ENCODE measurements around the gene PTPRT. TPM values are rescaled to one million over a fixed set of nuclear protein-coding genes. Genes with fewer than 3 reads are reported as not detected.

Gene PTPRT
- total RNA-seq, 1 donor from 2014 or later: not detected

DNA sequence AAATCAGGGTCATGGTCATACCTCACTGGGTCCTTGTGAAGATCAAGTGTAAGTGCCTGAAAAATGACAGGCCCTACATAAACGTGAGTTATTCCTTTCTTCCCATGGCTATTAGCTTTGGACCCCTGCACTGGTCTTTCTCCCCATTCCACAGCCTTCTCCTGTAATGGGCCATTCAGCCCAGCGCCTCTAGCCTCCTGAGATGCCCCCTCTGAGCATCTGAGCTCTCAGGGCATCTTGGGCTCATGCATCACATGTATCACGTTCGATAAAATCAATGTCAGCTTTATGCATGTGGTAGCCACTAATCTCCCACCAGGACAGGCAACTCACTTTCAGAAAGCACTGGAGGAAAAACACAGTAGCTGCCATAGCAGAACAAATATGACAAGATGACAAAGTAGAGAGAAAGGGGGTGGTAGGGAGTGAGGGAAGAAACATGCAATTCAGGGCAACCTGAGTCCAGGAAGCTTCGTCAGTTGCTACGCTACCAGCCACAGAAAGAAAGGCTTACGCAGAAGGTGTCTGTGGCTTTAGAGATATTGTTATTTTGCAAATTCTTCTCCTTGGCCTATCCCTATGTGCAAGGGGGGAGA is 498.8 kb downstream of the PTPRT start:
- no peaks in the 10 kb centered on the region for H3K9me3 ChIP-seq
- no peaks in the 10 kb centered on the region for H3K36me3 ChIP-seq
- TF ChIP-seq, protein P1, sequence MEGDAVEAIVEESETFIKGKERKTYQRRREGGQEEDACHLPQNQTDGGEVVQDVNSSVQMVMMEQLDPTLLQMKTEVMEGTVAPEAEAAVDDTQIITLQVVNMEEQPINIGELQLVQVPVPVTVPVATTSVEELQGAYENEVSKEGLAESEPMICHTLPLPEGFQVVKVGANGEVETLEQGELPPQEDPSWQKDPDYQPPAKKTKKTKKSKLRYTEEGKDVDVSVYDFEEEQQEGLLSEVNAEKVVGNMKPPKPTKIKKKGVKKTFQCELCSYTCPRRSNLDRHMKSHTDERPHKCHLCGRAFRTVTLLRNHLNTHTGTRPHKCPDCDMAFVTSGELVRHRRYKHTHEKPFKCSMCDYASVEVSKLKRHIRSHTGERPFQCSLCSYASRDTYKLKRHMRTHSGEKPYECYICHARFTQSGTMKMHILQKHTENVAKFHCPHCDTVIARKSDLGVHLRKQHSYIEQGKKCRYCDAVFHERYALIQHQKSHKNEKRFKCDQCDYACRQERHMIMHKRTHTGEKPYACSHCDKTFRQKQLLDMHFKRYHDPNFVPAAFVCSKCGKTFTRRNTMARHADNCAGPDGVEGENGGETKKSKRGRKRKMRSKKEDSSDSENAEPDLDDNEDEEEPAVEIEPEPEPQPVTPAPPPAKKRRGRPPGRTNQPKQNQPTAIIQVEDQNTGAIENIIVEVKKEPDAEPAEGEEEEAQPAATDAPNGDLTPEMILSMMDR (IDR thresholded peaks at IDR 0.05): no peak
- H3K4me1 ChIP-seq: no peaks in the 10 kb centered on the region
- H3K27me3 ChIP-seq: no peaks in the 10 kb centered on the region
- no peak overlapping the region for H3K4me3 ChIP-seq
- H3K27ac ChIP-seq: no peak overlapping the region
- DNase-seq (ENCODE audit: extremely low spot score in 2 of 2): no peak
- intact Hi-C loops (cut with DNase I): no loop called here

DNA sequence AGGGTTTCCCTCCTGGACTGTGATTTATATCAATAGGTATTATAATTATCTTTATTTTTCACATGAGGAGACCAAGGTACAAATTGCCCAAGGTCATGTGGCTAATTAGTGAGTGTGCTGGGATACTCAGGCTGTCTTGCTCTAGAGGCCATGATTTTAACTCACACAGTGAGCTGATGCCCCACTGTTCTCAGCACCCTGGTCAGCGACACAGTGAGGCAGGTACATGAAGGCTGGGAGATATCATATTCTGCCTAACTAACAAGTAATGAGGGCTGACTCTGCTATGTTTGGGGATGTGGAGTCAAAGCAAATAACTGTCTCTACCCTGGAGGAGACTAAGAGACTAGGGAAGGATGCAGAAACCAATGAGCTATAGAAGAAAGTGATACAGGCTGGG is 501.1 kb downstream of the PTPRT start:
- Histone ChIP-seq H3K27me3 (no peaks in the 10 kb centered on the region), H3K4me1 (no peaks in the 10 kb centered on the region), H3K36me3 (no peaks in the 10 kb centered on the region), H3K27ac (no peak overlapping the region), H3K4me3 (no peak overlapping the region), H3K9me3 (no peaks in the 10 kb centered on the region)
- no peak for DNase-seq (ENCODE audit: extremely low spot score in 2 of 2)
- intact Hi-C loops (cut with DNase I): no loop called here
- TF ChIP-seq, protein P1 (IDR thresholded peaks at IDR 0.05): no peak
- TF ChIP-seq POLR2A (IDR thresholded peaks at IDR 0.05) (no peak), POLR2AphosphoS5 (IDR thresholded peaks at IDR 0.05; ENCODE audit: insufficient read depth in 1 of 2, low read depth in 1 of 2) (no peak)

DNA sequence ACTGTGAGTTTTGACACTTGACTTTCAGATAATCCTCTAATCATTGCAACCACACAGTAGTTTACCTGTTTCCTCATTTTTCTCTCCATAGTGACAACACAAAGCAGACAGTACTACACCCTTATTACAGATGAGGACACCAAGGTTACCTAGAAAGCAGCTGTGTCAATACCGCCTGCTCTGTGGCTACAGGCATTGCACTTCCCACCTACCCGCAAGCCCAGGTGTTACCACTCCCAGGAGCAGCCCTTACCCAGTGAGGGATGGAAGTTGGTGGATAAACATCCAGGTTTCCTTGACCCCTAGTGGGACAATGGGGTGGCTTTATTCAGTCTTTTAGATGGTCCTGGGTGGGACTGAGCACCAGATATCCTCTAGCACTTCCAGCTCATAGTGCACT is 503.6 kb downstream of the PTPRT start:
- DNase-seq (ENCODE audit: extremely low spot score in 2 of 2): no peak
- H3K4me1 ChIP-seq: no peaks in the 10 kb centered on the region
- no peak overlapping the region for H3K4me3 ChIP-seq
- intact Hi-C loops (cut with DNase I): no loop called here
- no peaks in the 10 kb centered on the region for H3K9me3 ChIP-seq
- H3K27ac ChIP-seq: no peak overlapping the region
- no peaks in the 10 kb centered on the region for H3K36me3 ChIP-seq
- no peaks in the 10 kb centered on the region for H3K27me3 ChIP-seq
- TF ChIP-seq POLR2AphosphoS5 (IDR thresholded peaks at IDR 0.05; ENCODE audit: insufficient read depth in 1 of 2, low read depth in 1 of 2) (no peak), POLR2A (IDR thresholded peaks at IDR 0.05) (no peak)
- TF ChIP-seq, protein P1 (IDR thresholded peaks at IDR 0.05): no peak

DNA sequence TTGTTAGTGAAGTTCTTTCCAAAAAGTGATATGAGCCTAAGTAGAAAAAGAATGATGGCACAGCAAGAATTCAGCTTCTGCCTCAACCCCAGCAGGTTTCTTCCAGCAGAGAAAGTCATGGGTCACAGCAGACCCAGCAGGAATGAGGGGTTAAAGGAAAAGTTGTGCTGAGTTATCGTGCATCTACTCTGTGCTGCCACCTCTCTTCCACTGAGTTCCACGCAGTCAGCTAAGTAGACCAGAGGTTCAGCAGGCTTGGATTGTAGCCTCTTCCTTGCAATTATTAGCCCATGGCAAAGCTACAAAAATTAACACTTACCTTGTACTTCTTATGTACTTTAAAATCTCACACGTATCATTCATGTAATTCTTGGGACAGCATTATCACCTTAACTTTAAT is 510.8 kb downstream of the PTPRT start:
- H3K9me3 ChIP-seq: no peaks in the 10 kb centered on the region
- DNase-seq (ENCODE audit: extremely low spot score in 2 of 2): no peak
- H3K4me1 ChIP-seq: no peaks in the 10 kb centered on the region
- H3K27ac ChIP-seq: no peak overlapping the region
- intact Hi-C loops (cut with DNase I): no loop called here
- TF ChIP-seq POLR2AphosphoS5 (IDR thresholded peaks at IDR 0.05; ENCODE audit: insufficient read depth in 1 of 2, low read depth in 1 of 2) (no peak), POLR2A (IDR thresholded peaks at IDR 0.05) (no peak)
- TF ChIP-seq, protein P1 (IDR thresholded peaks at IDR 0.05): no peak
- H3K36me3 ChIP-seq: no peaks in the 10 kb centered on the region
- H3K4me3 ChIP-seq: no peak overlapping the region
- H3K27me3 ChIP-seq: no peaks in the 10 kb centered on the region

DNA sequence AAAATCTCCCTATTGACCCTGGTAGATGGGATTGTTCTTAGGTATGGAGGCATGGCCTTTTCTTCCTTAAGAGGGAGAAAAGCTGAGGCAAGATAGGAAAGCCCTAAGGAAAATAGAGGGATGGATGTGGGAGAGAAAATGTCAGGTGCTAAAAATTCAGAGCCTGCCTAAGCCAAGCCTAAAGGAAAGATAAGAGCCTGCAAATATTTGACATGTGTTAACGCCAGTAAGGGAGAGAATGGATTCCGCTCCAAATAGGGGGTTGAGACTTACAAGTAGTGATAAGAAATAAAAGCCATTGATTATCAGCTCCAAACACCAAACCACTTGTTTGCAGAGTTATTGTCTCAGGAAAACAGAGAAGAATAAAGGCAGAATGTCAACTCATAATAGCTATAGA is 533.6 kb downstream of the PTPRT start:
- TF ChIP-seq, protein P1 (IDR thresholded peaks at IDR 0.05): no peak
- no peak for TF ChIP-seq POLR2AphosphoS5 (IDR thresholded peaks at IDR 0.05; ENCODE audit: insufficient read depth in 1 of 2, low read depth in 1 of 2)
- TF ChIP-seq POLR2A (IDR thresholded peaks at IDR 0.05): no peak
- Histone ChIP-seq H3K4me3 (no peak overlapping the region), H3K9me3 (no peaks in the 10 kb centered on the region), H3K4me1 (no peaks in the 10 kb centered on the region), H3K27ac (no peak overlapping the region), H3K36me3 (no peaks in the 10 kb centered on the region), H3K27me3 (no peaks in the 10 kb centered on the region)
- intact Hi-C loops (cut with DNase I): no loop called here
- no peak for DNase-seq (ENCODE audit: extremely low spot score in 2 of 2)
